Mesenchymal stem cell (in vitro differentiated cells and primary cell): Measurements from ENCODE around the gene RPS14. TPM values are rescaled to one million over a fixed set of nuclear protein-coding genes. Genes with fewer than 3 reads are reported as not detected.

Experiments used
- DNase-seq: peaks from one replicate; pipeline ENCODE4 v3.0.0-alpha.2; 2013
- H2AFZ ChIP-seq: one replicate; pipeline ENCODE4 v1.6.1; 2013; ENCODE audit warnings: low read depth, mild to moderate bottlenecking, control low read depth, inconsistent platforms, low read length, moderate library complexity
- H2AK5ac ChIP-seq: 2 replicates; pipeline ENCODE4 v1.6.1; 2013; ENCODE audit warnings: low read length, moderate library complexity, mild to moderate bottlenecking, inconsistent platforms; ENCODE audit not compliant: severe bottlenecking
- H2BK120ac ChIP-seq: one replicate; pipeline ENCODE4 v1.6.1; 2013; ENCODE audit warnings: low read depth, mild to moderate bottlenecking, inconsistent platforms, low read length, moderate library complexity
- H2BK12ac ChIP-seq, 2 experiments: one replicate each; pipeline ENCODE4 v1.6.1; 2013; ENCODE audit warnings: inconsistent platforms in 2 of 2, low read length in 2 of 2, mild to moderate bottlenecking in 2 of 2, moderate library complexity in 2 of 2, control low read depth in 1 of 2
- H2BK15ac ChIP-seq: one replicate; pipeline ENCODE4 v1.6.1; 2013; ENCODE audit warnings: mild to moderate bottlenecking, low read depth, inconsistent platforms; ENCODE audit not compliant: poor library complexity, severe bottlenecking
- H2BK5ac ChIP-seq: 2 replicates; pipeline ENCODE4 v1.6.1; 2013; ENCODE audit warnings: low read depth, mild to moderate bottlenecking, low read length, control low read depth, inconsistent platforms; ENCODE audit not compliant: poor library complexity, severe bottlenecking
- H3K14ac ChIP-seq, 2 experiments: one replicate each; pipeline ENCODE4 v1.6.1; 2013; ENCODE audit warnings: inconsistent platforms in 2 of 2, low read length in 2 of 2, control low read depth in 1 of 2, mild to moderate bottlenecking in 1 of 2, moderate library complexity in 1 of 2
- H3K18ac ChIP-seq, 2 experiments: one replicate each; pipeline ENCODE4 v1.6.1; 2013; ENCODE audit warnings: inconsistent platforms in 2 of 2, low read length in 2 of 2, control low read depth in 1 of 2, low read depth in 1 of 2, mild to moderate bottlenecking in 1 of 2
- H3K23ac ChIP-seq, 2 experiments: one replicate each; pipeline ENCODE4 v1.6.1; 2013; ENCODE audit warnings: inconsistent platforms in 2 of 2, low read length in 2 of 2, mild to moderate bottlenecking in 2 of 2, moderate library complexity in 2 of 2, control low read depth in 1 of 2
- H3K27ac ChIP-seq: 2 replicates; pipeline ENCODE4 v1.5.1; 2013; ENCODE audit warnings: mild to moderate bottlenecking, moderate library complexity, low read length, control low read depth, inconsistent platforms; ENCODE audit not compliant: poor library complexity, severe bottlenecking
- H3K27me3 ChIP-seq, 2 experiments: 2 replicates each; pipeline versions ENCODE4 v1.6.1 to v1.7.0; 2013; ENCODE audit warnings: low read length in 2 of 2, mild to moderate bottlenecking in 2 of 2, moderate library complexity in 2 of 2, control low read depth in 1 of 2, inconsistent platforms in 1 of 2; ENCODE audit not compliant: control insufficient read depth in 1 of 2, insufficient read depth in 1 of 2
- H3K36me3 ChIP-seq, 2 experiments: 2 replicates each; pipeline versions ENCODE4 v1.6.1 to v1.7.0; 2013; ENCODE audit warnings: low read length in 2 of 2, control low read depth in 1 of 2, inconsistent platforms in 1 of 2, low read depth in 1 of 2, mild to moderate bottlenecking in 1 of 2; ENCODE audit not compliant: insufficient read depth in 2 of 2, control insufficient read depth in 1 of 2
- H3K4ac ChIP-seq, 2 experiments: one replicate each; pipeline ENCODE4 v1.6.1; 2013; ENCODE audit warnings: inconsistent platforms in 2 of 2, low read length in 2 of 2, mild to moderate bottlenecking in 2 of 2, moderate library complexity in 2 of 2, control low read depth in 1 of 2, low read depth in 1 of 2
- H3K4me1 ChIP-seq: 2 replicates; pipeline ENCODE4 v1.6.1; 2013; ENCODE audit warnings: low read depth, low read length, control low read depth; ENCODE audit not compliant: control insufficient read depth, insufficient read depth
- H3K4me2 ChIP-seq: 2 replicates; pipeline ENCODE4 v1.6.1; 2013; ENCODE audit warnings: low read length, mild to moderate bottlenecking, inconsistent platforms; ENCODE audit not compliant: poor library complexity, severe bottlenecking
- H3K4me3 ChIP-seq, 2 experiments: 2 replicates each; pipeline versions ENCODE4 v1.5.1 to v1.7.0; 2013; ENCODE audit warnings: low read length in 2 of 2, mild to moderate bottlenecking in 2 of 2, control low read depth in 1 of 2, low read depth in 1 of 2; ENCODE audit not compliant: insufficient read depth in 1 of 2
- H3K79me1 ChIP-seq: replicated peaks from 2 replicates; pipeline ENCODE4 v1.6.1; 2013; ENCODE audit warnings: mild to moderate bottlenecking, control low read depth, low read length, inconsistent platforms; ENCODE audit not compliant: poor library complexity, severe bottlenecking
- H3K9ac ChIP-seq: 2 replicates; pipeline ENCODE4 v1.7.0; 2013; ENCODE audit warnings: mild to moderate bottlenecking, low read length, moderate library complexity
- H3K9me3 ChIP-seq: 2 replicates; pipeline ENCODE4 v1.7.0; 2013; ENCODE audit warnings: mild to moderate bottlenecking, low read length; ENCODE audit not compliant: control insufficient read depth
- H4K8ac ChIP-seq: one replicate; pipeline ENCODE4 v1.6.1; 2013; ENCODE audit warnings: inconsistent platforms, mild to moderate bottlenecking, low read length, moderate library complexity
- H4K91ac ChIP-seq: one replicate; pipeline ENCODE4 v1.6.1; 2013; ENCODE audit warnings: mild to moderate bottlenecking, low read length, inconsistent platforms
- WGBS: methylation state at CpG from one replicate; pipeline ENCODE4 v1.1.7; 2013; ENCODE audit warnings: mixed read lengths; 5-methylcytosine and 5-hydroxymethylcytosine counted together
- polyA plus RNA-seq, 2 experiments: library from polyadenylated mRNA; stranded (reverse); fragments of 200-250 nt; gene quantifications; one replicate each; pipeline ENCODE4 v1.2.3, GENCODE V29; 2013

The RPS14 gene
- 3,588 TPM for polyA plus RNA-seq (2013, experiment 1 of 2)
- polyA plus RNA-seq (2013, experiment 2 of 2): 3,623 TPM

- Histone ChIP-seq H3K18ac (peak within 1 kb of the TSS; percentile 97 to 98), H2BK5ac (peak within 1 kb of the TSS; percentile 94), H3K9ac (peak within 1 kb of the TSS; percentile 98), H4K8ac (peak within 1 kb of the TSS; percentile 97), H3K4me3 (peak within 1 kb of the TSS; percentile 77 to 88), H2BK15ac (peak within 1 kb of the TSS; percentile 78), H3K23ac (peak within 1 kb of the TSS; percentile 15 to 96), H3K79me1 (peaks cover 4% of the 10 kb centered on the region), H2BK120ac (peak within 1 kb of the TSS; percentile 93), H3K14ac (peak within 1 kb of the TSS in 1 of 2 experiments; percentile 73), H2AK5ac (peak within 1 kb of the TSS; percentile 84), H3K4me2 (peak within 1 kb of the TSS; percentile 82), H2BK12ac (peak within 1 kb of the TSS in 1 of 2 experiments; percentile 78), H3K36me3 (peaks cover 27 to 40% of the 10 kb centered on the region in 2 experiments), H4K91ac (peak within 1 kb of the TSS; percentile 98), H3K27ac (peak within 1 kb of the TSS; percentile 98), H2AFZ (no peak within 1 kb of the TSS), H3K9me3 (no peaks in the 10 kb centered on the region), H3K4ac (peak within 1 kb of the TSS; percentile 77 to 89), H3K27me3 (no peaks in the 10 kb centered on the region), H3K4me1 (peaks cover 7% of the 10 kb centered on the region)
- 3% methylated on average over 50 of the region's 58 CpGs for WGBS
- peak; percentile 96 for DNase-seq
Observed at GRCh38 chr5:150449517-150450339, at the start of gene RPS14. RPS14 (minus strand) TSS chr5:150449739; CDS start chr5:150447733, 2,006 bp downstream.

DNA sequence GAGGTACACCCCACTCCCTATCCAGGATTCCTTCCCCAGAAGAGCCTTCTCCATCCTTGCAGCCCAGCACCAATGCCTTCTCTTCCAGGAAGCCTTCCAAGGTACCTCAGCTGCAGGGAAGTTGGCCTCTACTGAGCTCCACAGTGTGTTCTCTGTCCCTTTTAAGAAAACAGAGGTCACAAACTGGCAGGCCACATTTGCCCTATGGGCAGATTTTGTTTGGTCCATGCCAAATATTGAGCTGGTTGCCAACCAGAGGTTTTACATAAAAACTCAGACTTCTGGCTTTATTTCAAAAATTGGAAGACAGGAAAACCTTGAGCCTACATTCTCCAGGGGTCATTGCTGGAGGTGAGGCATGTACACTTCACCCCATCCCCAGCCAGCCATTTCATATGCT is 49.4 kb upstream of the RPS14 start:
- no peak overlapping the region for H2BK5ac ChIP-seq
- no peak overlapping the region for H2BK12ac ChIP-seq
- DNase-seq: no peak
- H3K18ac ChIP-seq: peak overlapping the region in 1 of 2 experiments; percentile 47
- H3K4ac ChIP-seq: peak overlapping the region in 1 of 2 experiments; percentile 64
- H2AK5ac ChIP-seq: peak overlapping the region; percentile 81
- no peak overlapping the region for H4K8ac ChIP-seq
- H3K27ac ChIP-seq: peak overlapping the region; percentile 96
- peak overlapping the region; percentile 60 for H3K9ac ChIP-seq
- H4K91ac ChIP-seq: no peak overlapping the region
- no peaks in the 10 kb centered on the region for H3K9me3 ChIP-seq
- no peak overlapping the region for H2AFZ ChIP-seq
- no peaks in the 10 kb centered on the region for H3K79me1 ChIP-seq
- no peak overlapping the region for H2BK120ac ChIP-seq
- H3K23ac ChIP-seq: no peak overlapping the region
- H3K4me3 ChIP-seq: peak overlapping the region in 1 of 2 experiments; percentile 64
- no peak overlapping the region for H3K4me2 ChIP-seq
- no peaks in the 10 kb centered on the region for H3K27me3 ChIP-seq
- H2BK15ac ChIP-seq: no peak overlapping the region
- H3K14ac ChIP-seq: peak overlapping the region in 1 of 2 experiments; percentile 72
- H3K4me1 ChIP-seq: peaks cover 68% of the 10 kb centered on the region
- peaks cover 17 to 67% of the 10 kb centered on the region in 2 experiments for H3K36me3 ChIP-seq

- H3K9me3 ChIP-seq: no peaks in the 10 kb centered on the region
- no peak overlapping the region for H3K23ac ChIP-seq
- H3K4me2 ChIP-seq: peak overlapping the region; percentile 45
- peak overlapping the region in 1 of 2 experiments; percentile 56 for H2BK12ac ChIP-seq
- H2AK5ac ChIP-seq: peak overlapping the region; percentile 81
- 59% methylated on average over 6 of the region's 6 CpGs for WGBS
- peak overlapping the region; percentile 42 for H2BK120ac ChIP-seq
- peak overlapping the region; percentile 89 for H2BK15ac ChIP-seq
- H3K4ac ChIP-seq: peak overlapping the region; percentile 32 to 64
- H3K27ac ChIP-seq: peak overlapping the region; percentile 96
- H3K36me3 ChIP-seq: peaks cover 17 to 70% of the 10 kb centered on the region in 2 experiments
- H2BK5ac ChIP-seq: peak overlapping the region; percentile 39
- H3K14ac ChIP-seq: peak overlapping the region in 1 of 2 experiments; percentile 29
- peak overlapping the region; percentile 27 for H4K8ac ChIP-seq
- H3K18ac ChIP-seq: peak overlapping the region; percentile 57 to 69
- no peak for DNase-seq
- H3K4me3 ChIP-seq: peak overlapping the region in 1 of 2 experiments; percentile 64
- peaks cover 65% of the 10 kb centered on the region for H3K4me1 ChIP-seq
- no peak overlapping the region for H2AFZ ChIP-seq
- peak overlapping the region; percentile 60 for H3K9ac ChIP-seq
- no peaks in the 10 kb centered on the region for H3K79me1 ChIP-seq
- no peaks in the 10 kb centered on the region for H3K27me3 ChIP-seq
- no peak overlapping the region for H4K91ac ChIP-seq
Observed at GRCh38 chr5:150498501-150498900, 49.0 kb upstream of the RPS14 start.

GRCh38 chr5:150497989-150498317 is 48.4 kb upstream of the RPS14 start:
- H3K4me2 ChIP-seq: peak overlapping the region; percentile 52
- peak overlapping the region; percentile 55 for H4K8ac ChIP-seq
- peak overlapping the region; percentile 9 for H2BK120ac ChIP-seq
- H3K36me3 ChIP-seq: peaks cover 17 to 66% of the 10 kb centered on the region in 2 experiments
- peak overlapping the region; percentile 55 for H2BK15ac ChIP-seq
- H3K14ac ChIP-seq: no peak overlapping the region
- peak overlapping the region; percentile 58 for H4K91ac ChIP-seq
- H3K27ac ChIP-seq: peak overlapping the region; percentile 96
- no peak overlapping the region for H2AFZ ChIP-seq
- H2BK5ac ChIP-seq: peak overlapping the region; percentile 54
- peaks cover 62% of the 10 kb centered on the region for H3K4me1 ChIP-seq
- H3K9me3 ChIP-seq: no peaks in the 10 kb centered on the region
- DNase-seq: no peak
- H3K4me3 ChIP-seq: peak overlapping the region in 1 of 2 experiments; percentile 64
- peak overlapping the region; percentile 58 to 79 for H3K18ac ChIP-seq
- H3K4ac ChIP-seq: peak overlapping the region in 1 of 2 experiments; percentile 78
- no peaks in the 10 kb centered on the region for H3K27me3 ChIP-seq
- peak overlapping the region; percentile 60 for H3K9ac ChIP-seq
- 72% methylated on average over 5 of the region's 5 CpGs for WGBS
- peak overlapping the region in 1 of 2 experiments; percentile 82 for H2BK12ac ChIP-seq
- no peaks in the 10 kb centered on the region for H3K79me1 ChIP-seq
- H3K23ac ChIP-seq: no peak overlapping the region
- peak overlapping the region; percentile 94 for H2AK5ac ChIP-seq
